Mesendoderm (in vitro differentiated cells): ENCODE measurements around the gene TRIM72. TPM values are rescaled to one million over a fixed set of nuclear protein-coding genes. Genes with fewer than 3 reads are reported as not detected.

Experiments
- small RNA-seq: library from polyadenylated mRNA; stranded (forward); fragments of <200 nt; extraction: miRNeasy Mini kit (QIAGEN cat#:217004); gene quantifications from one replicate; pipeline ENCODE3, GENCODE V24; 2013; ENCODE audit not compliant: insufficient read depth

TRIM72 gene

Small RNA genes lying within 50 kb of the gene (small RNA-seq; reads per million reads assigned to genes)
- not detected for gene AC009088.4
- not detected for gene NDUFA3P6
